Erythroblast (primary cell): ENCODE results near the gene SAP30BP.

Experiments used
- GATA1 ChIP-seq: IDR thresholded peaks from 2 replicates; pipeline ENCODE4 v1.6.1; 2011; ENCODE audit warnings: low read depth, mild to moderate bottlenecking, control low read depth, low read length, moderate library complexity
- POLR2A ChIP-seq: IDR thresholded peaks from 2 replicates; pipeline ENCODE4 v1.6.1; 2011; ENCODE audit warnings: mild to moderate bottlenecking, low read length

- TF ChIP-seq POLR2A (no peak), GATA1 (no peak)
Measured at GRCh38 chr17:75650874-75651273, 16.3 kb upstream of the SAP30BP start.
